GM18861 (cell line): ENCODE measurements around the gene ARHGAP30.
A peak's percentile ranks its signal among the peaks of the same experiment; 100 is the strongest.
"Not testable (repeated sequence)": the region's sequence is repeated elsewhere in the genome, so short reads cannot be mapped to it uniquely, and the experiment has no call there.

Source experiments
- ATAC-seq: cut with Tn5 transposase; IDR thresholded peaks from one replicate; pipeline ENCODE4 v1.9.1; 2021; ENCODE audit not compliant: unreplicated experiment

Gene ARHGAP30, protein sequence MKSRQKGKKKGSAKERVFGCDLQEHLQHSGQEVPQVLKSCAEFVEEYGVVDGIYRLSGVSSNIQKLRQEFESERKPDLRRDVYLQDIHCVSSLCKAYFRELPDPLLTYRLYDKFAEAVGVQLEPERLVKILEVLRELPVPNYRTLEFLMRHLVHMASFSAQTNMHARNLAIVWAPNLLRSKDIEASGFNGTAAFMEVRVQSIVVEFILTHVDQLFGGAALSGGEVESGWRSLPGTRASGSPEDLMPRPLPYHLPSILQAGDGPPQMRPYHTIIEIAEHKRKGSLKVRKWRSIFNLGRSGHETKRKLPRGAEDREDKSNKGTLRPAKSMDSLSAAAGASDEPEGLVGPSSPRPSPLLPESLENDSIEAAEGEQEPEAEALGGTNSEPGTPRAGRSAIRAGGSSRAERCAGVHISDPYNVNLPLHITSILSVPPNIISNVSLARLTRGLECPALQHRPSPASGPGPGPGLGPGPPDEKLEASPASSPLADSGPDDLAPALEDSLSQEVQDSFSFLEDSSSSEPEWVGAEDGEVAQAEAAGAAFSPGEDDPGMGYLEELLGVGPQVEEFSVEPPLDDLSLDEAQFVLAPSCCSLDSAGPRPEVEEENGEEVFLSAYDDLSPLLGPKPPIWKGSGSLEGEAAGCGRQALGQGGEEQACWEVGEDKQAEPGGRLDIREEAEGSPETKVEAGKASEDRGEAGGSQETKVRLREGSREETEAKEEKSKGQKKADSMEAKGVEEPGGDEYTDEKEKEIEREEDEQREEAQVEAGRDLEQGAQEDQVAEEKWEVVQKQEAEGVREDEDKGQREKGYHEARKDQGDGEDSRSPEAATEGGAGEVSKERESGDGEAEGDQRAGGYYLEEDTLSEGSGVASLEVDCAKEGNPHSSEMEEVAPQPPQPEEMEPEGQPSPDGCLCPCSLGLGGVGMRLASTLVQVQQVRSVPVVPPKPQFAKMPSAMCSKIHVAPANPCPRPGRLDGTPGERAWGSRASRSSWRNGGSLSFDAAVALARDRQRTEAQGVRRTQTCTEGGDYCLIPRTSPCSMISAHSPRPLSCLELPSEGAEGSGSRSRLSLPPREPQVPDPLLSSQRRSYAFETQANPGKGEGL

DNA sequence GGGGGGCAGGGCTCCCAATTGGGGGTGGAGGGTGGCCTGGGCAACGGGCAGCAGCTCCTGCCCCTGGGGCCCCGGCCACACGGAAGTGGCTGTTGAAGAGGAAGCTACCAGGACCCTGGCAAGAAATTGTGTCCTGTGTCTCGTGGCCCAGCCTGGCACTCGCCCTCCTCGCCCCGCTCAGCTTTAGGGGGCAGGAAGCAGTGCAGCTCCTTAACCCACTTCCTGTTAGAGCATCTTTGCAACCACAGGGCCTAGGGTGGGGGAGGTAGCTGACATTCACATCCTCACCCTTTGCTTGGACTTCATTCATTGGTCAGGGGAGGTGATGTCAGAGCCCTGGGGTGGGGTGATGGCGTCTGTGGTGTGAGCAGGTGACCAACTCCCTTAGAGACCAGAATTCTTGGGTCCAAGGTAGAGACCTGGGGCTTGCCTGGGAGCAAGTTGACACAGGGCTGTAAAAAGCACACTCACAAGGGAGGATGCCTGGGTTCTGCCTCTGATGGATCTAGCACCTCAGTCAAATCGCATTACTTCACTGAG lies at the start of gene ARHGAP30:
ARHGAP30 (minus strand) TSS at position 161 of the 540 bp plus-strand sequence. CDS start 267 bp downstream, outside the sequence.
- ATAC-seq, result peak; percentile 81

DNA sequence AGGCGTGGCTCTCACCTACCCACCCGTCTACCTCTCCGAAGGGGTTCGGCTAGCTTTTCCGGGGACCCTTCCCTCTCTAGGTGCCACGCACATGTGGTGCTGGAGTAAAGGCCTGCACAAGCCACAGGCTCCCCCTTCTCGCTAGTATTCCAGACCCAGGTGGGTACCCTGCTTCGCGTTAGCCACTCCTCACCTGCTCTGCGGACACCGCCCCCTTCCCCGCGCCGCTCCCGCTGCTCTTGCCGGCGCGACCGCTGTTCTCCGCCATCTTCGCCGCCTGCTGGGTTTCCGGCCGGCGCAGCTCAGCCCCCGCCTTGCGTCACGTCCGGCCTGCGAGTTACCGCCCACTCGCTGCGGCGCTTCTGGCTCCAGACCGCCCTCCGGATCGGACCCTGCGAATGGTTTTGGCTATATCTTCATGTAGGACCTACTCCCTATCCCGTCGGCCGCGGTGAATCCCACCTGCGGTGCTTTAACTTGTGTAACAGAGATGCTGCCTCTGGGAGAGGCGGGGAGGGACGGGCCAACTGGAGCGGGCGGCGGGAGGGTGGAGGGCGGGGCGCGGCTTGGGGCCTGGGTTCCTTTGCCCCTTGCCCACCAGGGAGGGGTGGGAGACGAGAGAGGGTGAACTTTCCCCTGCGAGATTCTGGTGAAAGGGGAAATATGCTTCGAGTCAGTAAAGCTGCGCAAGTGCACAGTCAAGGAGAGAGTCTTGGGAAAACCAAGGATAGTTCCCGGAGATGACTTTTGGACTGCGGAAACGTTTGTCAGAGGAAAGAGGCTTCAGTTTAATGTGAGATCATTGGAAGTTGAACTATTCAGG lies 48.3 kb upstream of the ARHGAP30 start, which contains the start of the genes NIT1 and PFDN2:
NIT1 (plus strand) TSS at position 347 of the 823 bp plus-strand sequence; CDS start at position 419, 72 bp downstream.
PFDN2 (minus strand) TSS at position 279 of the 823 bp plus-strand sequence; CDS start at position 268, 11 bp downstream.
- peak; percentile 65 for ATAC-seq

DNA sequence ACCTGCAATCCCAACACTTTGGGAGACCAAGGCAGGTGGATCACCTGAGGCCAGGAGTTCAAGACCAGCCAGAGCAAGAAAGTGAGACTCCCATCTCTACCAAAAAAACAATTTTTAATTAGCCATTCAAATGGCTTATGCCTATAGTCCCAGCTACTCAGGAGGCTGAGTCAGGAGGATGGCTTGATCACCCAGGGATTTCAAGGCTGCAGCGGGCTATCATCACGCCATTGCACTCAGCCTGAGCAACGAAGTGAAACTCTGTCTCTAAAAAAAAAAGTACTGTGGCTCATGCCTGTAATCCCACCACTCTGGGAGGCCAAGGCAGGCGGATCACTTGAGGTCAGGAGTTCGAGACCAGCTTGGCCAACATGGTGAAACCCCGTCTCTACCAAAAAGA lies 46.3 kb upstream of the ARHGAP30 start:
- not testable (repeated sequence) for ATAC-seq

DNA sequence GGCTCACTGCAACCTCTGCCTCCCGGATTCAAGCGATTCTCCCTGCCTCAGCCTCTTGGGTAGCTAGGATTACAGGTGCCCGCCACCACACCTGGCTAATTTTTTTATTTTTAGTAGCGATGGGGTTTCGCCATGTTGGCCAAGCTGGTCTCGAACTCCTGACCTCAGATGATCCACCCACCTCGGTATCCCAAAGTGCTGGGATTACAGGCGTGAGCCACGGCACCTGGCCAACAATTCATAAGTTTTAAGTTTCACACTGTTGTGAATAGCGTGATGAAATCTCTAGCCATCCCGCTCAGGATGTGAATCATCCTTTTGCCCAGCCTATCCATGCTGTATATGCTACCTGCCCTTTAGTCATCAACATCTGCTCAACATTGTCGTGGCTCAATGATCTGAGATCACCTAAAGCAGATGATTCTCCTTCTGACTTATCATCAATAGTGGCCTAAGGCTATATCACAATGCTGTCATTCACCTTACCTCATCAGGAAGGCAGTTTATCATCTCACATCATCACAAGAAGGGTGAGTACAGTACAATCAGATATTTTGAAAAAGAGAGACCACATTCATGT lies 45.5 kb upstream of the ARHGAP30 start:
- no peak for ATAC-seq

DNA sequence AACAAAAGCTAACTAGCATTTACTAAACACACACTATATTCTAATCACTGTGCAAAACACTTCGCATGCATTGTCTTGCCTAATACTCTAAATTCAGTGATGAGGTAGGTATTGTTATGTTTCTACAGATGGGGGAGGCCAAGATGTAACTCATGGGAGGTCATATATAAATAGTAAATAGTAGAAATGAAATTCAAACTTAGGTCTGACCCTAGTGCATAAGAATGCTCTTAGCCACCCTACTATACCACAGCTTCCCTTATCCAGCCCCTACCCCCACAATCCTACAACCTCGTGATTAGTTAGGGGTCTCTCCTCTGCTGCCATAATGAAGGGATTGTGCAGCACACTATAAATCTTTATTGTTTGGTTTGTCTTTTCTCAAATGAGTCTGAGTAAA lies 44.9 kb upstream of the ARHGAP30 start:
- no peak for ATAC-seq

DNA sequence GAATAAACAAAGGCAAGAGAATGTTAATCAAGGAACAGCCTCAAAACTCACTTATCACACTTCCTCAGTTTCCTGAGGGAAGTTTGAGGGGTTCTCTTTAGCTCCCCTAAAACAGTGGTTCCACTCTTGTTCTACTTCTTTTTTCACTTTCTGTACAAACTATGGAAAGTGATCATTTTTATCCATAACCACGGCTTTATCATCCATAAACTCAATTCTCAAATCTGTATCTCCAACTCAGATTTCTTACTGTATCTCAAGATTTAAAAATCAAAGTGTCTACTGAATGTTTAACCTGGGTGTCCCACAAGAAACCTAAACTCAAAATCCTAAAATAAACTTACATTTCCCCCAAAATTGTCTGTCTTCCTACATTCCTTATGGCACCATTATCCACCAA lies 44.2 kb upstream of the ARHGAP30 start:
- ATAC-seq, result no peak

DNA sequence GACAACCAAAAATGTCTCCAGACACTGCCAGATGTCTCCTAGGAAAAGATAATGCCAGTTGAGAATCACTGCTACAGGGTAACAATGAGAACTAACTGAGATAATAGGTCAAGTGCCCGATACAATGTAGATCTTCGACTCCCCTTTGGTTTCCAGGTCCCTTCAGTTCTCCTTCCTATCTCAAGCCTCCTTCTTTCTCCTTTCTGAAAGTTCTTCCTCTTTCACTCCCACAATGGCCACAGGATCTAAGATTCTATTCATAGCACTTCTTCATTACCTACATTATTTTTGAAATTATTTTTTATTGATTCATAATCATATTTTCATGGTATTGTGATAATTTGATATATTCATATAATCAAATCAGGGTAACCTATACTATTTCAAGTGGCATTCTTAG lies 41.8 kb upstream of the ARHGAP30 start:
- no peak for ATAC-seq

DNA sequence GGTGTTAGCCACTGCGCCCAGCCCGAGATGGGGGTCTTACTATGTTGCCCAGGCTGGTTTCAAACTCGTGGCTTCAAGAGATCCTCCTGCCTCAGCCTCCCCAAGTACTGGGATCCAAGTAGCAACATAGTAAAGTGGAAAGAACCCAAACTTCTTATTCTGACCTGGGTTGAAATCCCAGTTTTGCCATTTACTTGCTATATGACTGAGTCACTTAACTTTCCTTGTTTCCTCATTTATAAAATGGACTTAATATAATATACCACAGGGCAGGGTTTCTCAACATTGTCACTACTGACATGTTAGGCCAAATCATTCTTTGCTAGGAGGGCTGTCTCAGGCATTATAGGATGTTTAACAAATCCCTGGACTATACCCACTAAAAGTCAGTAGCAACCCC lies 41.4 kb upstream of the ARHGAP30 start:
- ATAC-seq, result no peak

DNA sequence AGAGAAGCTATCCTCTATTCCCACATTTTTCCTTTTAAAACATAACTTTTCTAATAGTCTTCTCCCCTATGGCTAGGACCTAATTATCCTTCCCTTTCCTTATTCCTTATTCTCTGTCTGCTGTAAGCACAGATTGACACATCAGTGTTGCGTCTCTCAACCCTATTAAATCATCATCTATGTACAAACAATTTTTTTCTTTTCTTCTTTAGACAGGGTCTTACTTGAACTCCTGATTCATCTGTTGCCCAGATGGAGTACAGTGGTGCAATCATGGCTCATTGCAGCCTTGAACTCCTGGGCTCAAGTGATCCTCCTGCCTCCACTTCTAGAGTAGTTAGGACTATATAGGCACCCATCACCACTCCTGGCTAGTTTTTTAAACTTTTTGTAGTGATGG lies 36.7 kb upstream of the ARHGAP30 start:
- no peak for ATAC-seq

DNA sequence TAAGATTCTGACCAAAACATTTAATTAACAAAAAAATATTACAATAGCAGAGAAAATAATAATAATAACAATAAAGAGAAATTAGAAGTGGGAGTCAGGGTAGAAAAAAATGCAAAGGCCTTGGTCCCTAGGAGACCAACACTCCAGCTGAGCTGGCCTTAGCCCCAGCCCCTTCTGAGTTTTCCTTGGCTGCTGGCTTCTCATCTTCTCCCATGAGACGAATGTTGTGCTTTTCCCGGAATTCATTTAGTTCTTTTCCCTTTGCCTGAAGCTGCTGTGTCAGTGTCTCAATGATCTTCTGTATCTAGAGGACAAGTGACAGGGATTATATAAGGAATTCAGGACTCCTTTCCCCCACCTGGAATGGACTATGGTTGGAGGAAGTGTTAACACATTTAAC lies 30.9 kb upstream of the ARHGAP30 start:
- no peak for ATAC-seq

DNA sequence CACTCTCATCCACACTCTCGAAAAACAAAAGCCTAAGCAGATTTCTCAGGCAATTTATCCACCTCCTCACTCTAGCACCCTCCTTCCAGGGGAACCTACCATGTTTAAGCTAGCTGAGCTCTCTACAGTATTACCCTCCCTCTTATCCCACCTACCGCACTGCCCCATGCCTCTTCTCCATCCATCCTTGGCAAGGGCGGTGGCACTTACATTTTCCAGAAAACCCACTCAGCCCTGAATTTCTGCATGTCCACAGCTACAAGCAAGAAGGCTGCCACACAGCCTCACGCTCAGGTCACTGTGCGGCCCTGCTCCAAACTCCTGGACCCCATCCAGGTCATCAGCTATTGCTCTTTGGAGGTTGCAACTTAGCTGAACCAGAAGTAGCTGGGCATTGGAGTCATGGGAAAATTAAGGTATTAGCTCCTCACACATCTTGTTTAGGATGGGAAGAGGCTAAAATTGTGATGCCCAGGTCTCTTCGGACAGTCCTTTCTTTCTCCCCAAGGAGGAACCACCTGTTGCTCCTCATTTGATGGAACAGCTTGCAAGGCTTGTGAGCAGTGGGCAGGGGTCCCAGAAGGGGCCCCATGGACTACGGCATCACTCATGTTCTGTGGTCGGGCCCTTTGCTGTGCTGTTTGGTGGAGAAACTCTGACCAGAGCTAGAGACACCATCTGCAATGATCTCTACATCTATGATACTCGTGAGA lies 29.6 kb upstream of the ARHGAP30 start:
- no peak for ATAC-seq

DNA sequence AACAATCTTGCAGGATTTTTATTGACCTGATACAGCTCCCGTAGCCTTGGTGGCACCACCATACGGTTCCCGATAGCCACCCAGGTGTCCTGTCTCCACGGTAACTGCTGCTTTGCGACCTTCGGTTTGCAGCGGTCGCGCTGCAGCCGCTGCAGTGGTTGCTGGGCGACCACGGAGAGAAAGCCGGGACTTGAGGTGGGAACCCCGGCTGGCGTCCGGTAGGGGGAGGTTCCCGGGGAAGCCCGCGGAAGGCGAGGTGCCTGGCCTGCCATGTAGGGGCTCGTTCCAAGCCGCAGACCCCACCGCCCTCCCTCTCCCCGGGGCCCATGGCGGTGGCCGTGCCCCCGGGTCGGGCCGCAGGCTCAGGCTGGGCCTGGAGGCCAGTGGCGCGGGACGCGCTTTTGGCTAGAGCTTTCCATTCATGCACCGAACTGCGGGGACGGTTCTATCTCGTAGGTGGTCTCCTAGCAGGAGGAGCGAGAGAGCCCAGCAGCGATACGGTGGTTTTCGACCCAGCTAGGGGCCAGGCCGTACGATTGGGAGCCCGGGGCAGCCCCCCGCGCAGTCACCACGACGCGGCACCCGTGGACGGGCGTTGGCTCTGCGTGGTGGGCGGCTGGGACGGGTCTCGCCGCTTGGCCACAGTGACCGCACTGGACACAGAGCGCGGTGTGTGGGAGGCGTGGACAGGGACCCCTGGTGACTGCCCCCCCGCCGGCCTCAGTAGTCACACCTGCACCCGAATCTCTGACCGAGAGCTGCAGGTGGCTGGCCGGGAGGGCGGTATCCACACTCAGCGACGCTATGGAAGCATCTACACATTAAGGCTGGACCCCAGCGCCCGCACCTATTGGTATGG lies 28.7 kb upstream of the ARHGAP30 start, which contains the start of gene KLHDC9:
KLHDC9 (plus strand) TSS at position 152 of the 859 bp plus-strand sequence; CDS start at position 327, 175 bp downstream.
- ATAC-seq, result peak; percentile 61

DNA sequence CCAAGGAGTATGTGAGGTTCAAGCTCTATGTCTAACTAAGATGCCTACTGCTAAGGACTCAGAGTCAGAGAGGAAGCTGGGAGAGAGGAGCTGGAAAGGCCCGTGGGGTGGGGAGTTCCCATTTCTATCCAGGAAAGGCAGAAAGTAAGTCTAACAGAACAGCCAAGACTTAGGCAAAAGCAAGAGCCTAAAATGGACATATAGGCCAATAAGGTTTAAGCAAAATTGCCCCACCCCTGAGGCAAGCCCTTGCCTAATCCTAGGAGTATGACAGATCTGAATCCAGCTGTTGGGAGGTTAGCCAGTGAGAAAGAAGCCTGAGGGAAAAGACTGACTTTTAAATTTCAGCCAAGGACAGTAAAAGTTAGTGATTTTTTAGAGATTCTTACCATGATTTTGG lies 26.8 kb upstream of the ARHGAP30 start:
- ATAC-seq, result peak; percentile 9

DNA sequence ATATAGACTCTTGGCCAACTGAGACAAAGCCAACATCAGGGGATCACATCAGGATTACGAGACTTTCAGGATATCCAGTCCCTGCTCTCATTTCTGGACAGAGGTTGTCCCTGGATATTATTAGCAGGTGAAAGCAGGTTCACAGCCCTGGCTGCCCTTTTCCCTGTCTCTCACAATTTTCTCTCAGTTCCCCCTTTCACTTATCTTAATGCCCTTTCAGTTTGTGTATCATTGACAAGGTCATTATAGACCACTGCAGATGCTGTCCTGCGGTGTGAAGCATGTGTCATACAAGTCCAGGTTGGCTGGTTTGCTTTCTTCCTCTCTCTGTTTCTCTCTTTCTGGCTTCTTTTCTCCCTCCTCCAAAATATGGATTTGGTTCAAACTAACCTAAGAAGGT lies 26.3 kb upstream of the ARHGAP30 start:
- ATAC-seq, result peak; percentile 44

DNA sequence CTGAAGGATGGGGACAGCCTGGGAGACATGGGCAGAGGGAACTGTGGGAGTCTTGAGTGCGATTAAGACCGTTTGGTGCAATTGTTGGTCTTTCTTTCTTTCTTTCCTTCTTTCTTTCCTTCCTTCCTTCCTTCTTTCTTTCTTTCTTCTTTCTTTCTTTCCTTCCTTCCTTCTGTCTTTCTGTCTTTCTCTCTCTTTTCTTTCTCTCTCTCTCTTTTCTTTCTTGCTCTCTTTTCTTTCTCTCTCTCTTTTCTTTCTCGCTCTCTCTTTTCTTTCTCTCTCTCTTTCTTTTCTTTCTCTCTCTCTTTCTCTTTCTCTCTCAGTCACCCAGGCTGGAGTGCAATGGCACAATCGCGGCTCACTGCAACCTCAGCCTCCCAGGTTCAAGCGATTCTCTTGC lies 25.5 kb upstream of the ARHGAP30 start:
- ATAC-seq, result no peak

DNA sequence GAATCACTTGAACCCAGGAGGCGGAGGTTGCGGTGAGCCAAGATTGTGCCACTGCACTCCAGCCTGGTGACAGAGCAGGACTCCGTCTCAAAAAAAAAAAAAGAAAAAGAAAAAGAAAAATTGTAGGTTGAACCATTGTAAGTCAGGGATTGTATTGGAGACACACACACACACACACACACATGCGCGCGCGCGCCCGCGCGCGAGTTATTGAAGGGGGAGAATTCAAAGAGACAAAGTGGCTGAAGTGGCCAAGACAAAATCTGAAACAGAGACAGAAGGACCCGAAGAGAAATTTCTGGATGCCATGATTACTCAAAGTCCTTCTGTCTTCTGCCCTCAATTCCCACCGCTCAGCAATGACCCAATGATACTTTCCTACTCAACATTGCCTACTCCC lies 24.8 kb upstream of the ARHGAP30 start:
- ATAC-seq, result no peak

DNA sequence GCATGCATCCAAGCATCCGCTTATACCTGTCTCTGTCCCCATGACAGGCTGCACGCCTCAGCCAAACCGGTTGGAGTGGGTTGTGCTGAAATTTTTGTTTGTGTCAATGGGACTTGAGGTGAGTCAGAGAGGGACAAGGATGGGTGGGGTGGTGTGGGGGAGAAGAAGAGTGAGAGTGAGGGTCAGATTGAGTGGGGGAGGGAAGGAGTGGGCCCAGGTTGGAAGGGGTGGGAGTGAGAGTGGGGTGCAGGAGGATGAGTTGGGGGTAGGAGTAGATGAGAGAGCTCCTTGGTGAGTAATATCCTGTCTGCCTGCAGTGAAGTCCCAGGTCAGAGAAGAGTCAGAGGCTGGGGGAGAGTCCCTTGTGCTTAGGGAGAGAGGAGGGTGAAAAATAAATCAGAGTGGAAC lies 22.9 kb upstream of the ARHGAP30 start:
- ATAC-seq, result no peak
